Measurements from ENCODE around the gene RAB7B.

The RAB7B gene

DNA sequence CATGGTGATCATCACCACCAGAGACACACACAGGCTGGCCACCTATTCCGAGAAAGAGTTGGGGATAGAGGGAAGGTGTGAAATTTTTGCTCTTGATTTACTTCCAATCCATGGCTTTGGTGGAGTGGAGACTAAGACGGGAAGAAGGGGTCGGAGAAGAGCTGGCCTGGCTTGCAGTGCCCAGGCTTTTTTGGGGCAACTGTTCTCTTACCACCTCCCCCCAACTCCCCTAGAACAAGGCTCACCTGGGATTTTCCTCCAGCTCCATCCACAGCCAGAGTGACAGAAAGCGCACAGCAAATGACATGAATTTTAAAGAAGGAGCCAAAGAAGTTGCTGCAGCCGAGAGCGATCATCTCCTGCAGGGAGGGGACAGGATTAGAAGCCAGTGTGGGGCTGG is 75.9 kb downstream of the RAB7B start:
- DNase-seq (ENCODE audit: low read depth, low spot score) = no peak
